RCC 7860 (cell line): ENCODE data around the gene CYBA.

Source experiments
- DNase-seq: peaks from one replicate; pipeline ENCODE4 v3.0.0-alpha.2; 2015; ENCODE audit warnings: low spot score
- FAIRE-seq: peaks from 2 replicates; lab custom pipeline; 2012; peaks lifted over from hg19 to GRCh38; lab: Jason Lieb, UNC

Gene CYBA

DNA sequence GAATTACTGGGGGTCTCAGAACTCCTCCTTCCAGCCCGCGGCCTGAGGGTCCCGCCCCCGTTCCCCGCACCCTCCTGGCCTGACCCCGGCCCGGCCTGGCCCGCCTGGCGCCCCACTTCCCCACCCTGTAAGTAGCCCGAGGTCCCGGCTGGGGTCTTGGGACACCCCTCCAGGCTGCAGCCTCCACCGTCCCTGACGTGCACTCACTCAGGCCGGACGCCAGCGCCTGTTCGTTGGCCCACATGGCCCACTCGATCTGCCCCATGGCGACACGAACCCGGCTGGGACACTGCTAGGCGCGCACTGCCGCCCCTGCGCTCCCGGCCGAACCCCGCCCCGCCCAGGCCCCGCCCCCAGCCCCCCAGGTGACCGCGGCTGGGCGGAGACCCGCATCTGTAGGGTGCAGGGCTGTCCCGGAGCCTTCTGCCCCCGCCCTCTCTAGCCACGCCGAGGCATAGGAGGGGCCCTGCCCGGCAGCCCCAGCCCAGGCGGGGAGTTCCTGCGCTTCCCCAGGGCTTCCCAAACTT, at the start of gene CYBA:
Gene CYBA, minus strand, starts transcription at position 305 of the 527 bp plus-strand sequence. Its CDS starts 40 bp downstream, at position 265.
- DNase-seq (peak; percentile 72), FAIRE-seq (no peak)

DNA sequence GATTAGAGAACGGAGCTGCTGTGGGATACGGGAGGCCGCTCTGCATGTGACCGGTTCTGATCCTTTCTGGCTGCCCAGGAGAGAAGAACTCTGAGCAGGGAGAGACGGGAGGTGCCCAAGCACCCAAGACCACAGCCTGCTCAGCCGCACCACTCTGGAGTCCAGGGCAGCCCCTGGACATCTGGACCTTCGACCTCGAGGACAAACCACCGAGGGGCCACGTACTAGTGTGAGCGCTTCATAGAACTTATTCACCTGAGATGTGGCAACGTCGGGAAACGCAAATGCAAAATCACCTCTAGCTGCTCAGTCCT, 49.4 kb upstream of the CYBA start:
- no peak for DNase-seq
- no peak for FAIRE-seq

- FAIRE-seq (no peak), DNase-seq (no peak)
Measured at GRCh38 chr16:88699180-88699579, 48.3 kb upstream of the CYBA start.

GRCh38 chr16:88698646-88699045, 47.8 kb upstream of the CYBA start:
- FAIRE-seq (no peak), DNase-seq (no peak)

DNA sequence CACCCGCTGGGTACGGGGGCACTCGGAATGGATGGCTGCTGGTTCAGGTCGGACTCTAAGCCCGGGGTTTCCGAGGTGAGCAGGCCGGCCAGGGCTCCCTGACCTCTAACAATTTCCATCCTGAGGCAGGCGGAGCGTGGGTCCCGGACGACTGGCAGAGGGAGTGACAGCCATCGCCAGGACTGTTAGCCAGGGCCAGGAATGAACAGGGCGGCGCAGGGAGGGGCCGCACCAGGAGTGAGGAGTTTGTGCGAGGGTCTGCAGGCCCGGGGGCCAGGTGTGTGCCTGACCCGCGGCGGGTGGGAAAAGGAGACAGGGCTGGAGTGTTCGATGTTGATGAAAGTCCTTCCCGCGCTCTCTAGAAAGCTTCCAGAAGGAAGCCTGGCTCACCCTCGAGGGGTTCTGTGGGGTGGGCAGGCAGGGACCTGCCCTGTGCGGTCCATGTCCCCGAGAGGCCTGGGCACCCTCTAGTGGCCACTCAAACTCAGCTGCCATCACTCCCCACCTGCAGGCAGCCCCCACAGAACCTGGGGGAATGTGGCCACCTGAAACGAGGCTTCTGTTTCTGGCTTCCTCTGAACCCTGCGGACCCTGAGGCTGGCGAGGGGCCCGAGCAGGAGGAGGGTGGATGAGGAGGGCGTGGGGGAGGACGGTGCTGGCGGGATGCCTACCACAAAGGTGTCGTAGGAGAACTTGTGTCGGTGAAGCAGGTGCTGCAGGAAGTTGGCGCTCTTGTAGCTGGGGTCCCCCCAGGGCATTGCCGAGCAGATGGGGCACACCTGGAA, 47.2 kb upstream of the CYBA start:
- no peak for FAIRE-seq
- DNase-seq = no peak

DNA sequence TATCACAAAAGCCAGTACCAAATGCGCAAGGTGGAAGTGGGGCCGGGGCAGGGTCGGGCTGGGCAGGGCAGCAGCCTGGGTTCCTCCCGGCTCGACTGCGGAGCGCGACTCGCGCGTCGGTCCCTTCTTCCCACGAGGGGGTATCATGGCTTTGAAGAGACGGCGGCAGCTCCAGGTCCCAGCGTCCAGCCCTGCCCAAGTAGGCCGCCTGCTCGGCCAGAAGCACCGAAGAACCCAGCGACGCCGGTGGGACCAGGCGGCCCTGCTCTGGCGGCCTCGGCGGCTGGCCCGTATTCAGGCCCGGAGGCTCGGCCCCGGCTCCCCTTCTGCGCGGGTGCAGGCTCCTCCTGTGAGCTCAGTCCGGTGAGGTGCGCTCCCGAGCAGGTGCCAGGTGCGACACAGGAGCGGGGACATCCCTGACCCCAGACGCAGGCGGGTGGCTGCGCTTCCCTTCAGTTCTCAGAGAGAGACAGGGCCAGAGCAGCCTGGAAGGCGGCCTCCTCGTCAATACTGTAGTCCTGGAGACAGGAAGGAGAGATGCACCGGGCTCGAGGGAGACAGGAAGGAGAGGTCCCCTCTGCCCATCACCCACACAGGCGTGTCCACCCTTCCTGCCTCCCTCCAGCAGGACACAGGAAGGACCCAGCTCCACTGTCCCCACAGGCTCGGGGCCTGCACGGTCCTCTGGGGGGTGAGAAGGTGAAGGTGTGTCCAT, 46.4 kb upstream of the CYBA start:
- FAIRE-seq (no peak), DNase-seq (no peak)

GRCh38 chr16:88696441-88696840, 45.6 kb upstream of the CYBA start:
- no peak for FAIRE-seq
- no peak for DNase-seq

GRCh38 chr16:88695753-88696152, 44.9 kb upstream of the CYBA start:
- DNase-seq (no peak), FAIRE-seq (no peak)

GRCh38 chr16:88695218-88695617, 44.4 kb upstream of the CYBA start:
- no peak for DNase-seq
- no peak for FAIRE-seq

- no peak for FAIRE-seq
- no peak for DNase-seq
Measured at GRCh38 chr16:88694221-88695087, 43.6 kb upstream of the CYBA start.

DNA sequence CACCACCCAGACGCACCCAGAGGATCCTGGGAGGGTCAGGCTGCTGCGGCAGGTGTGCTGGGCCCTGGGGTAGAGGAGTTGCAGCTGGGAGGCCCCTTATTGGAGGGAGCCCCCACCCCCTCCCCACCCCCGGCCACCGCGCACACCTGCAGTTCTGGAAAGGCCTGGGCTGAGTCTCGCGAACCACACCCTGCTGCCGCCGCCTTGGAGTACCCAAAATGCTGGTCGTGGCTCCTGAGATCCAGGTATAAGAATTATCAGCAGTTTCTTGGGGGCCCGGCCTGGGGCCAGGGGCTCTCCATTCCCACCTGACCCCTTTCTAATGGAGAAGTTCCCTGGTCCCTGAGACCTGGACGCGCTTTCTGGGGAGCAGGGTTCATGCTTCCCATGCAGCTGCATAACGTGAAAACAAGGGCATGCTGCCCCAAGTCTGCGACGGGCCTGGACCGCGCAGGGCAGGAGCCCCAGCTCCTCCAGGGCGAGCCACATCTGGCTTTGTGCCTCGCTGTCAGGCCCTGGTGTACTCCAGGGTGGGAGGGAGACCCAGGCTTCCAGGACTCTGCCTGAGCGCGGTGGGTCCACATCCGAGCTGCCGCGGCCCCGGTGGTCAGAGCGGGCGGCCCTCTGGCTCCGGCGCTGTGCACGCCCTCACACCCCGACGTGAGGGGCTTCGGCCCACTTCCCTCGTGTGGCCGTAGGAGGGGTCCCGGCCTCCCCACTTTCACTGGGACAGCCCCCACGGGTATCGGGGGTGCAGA, 42.7 kb upstream of the CYBA start:
- no peak for FAIRE-seq
- DNase-seq = no peak

- no peak for DNase-seq
- FAIRE-seq = no peak
Measured at GRCh38 chr16:88692861-88693260, 42.0 kb upstream of the CYBA start.

DNA sequence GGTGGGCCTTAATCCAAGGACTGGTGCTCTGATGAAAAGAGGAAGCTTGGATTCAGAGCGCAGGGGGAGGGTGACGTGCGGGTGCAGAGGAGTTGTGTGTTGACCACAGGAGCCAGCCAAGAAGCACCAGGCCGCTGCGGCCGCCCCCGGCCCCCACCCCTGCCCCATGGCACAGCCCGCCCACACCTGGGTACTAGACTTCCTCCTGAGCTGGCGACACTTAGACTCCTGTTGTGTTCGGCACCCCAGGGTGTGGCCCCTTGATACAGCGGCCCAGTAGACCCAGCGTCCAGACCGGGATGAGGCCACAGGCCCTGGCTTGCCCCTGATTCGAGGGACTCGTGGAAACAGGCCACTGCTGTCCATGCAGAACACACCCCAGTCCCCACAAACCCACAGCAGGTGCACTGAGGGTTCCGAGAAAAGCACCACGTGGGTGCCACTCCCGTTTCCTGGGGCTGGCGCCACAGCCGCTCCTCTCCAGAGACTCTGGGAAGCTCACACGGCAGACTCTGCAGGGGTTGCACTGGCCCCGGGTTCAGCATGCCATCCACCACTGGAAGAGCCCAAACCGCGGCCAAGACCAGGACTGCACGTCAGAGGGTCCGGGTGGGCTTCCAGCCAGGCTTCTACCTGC, 41.2 kb upstream of the CYBA start:
- DNase-seq (no peak), FAIRE-seq (no peak)

- DNase-seq = no peak
- FAIRE-seq = no peak
Measured at GRCh38 chr16:88691129-88691813, 40.4 kb upstream of the CYBA start.

DNA sequence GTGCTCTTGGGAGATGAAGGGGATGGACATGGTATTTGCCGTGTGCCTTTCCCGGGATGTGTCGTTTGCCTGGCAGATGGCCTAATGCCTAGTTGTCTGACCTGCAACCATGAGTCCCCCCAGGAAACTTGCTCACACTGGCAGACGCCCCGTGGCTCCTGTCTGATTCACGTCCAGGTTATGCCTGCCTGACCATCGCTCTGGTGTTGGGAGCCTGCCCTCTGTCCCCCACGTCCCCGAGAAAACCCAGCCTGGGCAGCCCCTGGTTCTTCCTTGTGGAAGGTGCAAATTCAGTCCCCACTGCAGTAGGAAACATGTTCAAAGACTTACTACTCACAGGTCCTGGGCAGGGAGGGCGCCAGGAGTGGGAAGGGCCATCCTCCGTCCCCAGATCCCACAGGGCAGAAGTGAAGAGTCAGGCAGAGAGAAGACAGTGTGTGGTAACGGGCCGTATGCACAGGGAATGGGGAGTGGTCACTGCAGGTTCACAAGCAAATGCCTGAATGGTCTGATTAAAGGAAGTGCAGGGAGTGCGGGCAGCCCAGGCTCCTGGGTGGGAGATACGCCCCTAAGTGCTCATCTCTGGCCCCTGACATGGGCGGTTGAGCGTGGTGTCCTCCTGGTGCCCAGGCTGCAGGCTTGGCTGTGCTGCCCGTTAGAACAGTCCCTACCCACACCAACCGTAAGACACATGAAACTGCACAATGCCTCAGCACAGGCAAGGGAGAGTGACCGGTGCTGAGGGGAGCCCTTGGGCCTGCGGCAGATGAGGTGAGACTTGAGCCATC, 39.7 kb upstream of the CYBA start:
- no peak for FAIRE-seq

GRCh38 chr16:88688013-88688778, 37.3 kb upstream of the CYBA start:
- FAIRE-seq (no peak), DNase-seq (no peak)

More for the DNA sequence above, 39.7 kb upstream of the CYBA start:
- DNase-seq = no peak

- FAIRE-seq = no peak
- no peak for DNase-seq
Measured at GRCh38 chr16:88687676-88688012, 36.8 kb upstream of the CYBA start.

GRCh38 chr16:88687254-88687576, 36.4 kb upstream of the CYBA start:
- DNase-seq (no peak), FAIRE-seq (no peak)
